Panc1 (cell line): ENCODE results near the gene PRDM5. TPM values are rescaled to one million over a fixed set of nuclear protein-coding genes. Genes with fewer than 3 reads are reported as not detected.

Experiments used
- ATAC-seq: fragments of 200-7000 bp; cut with Tn5 transposase; 2 replicates; pipeline ENCODE4 v1.9.1; 2020; ENCODE audit warnings: mild to moderate bottlenecking, moderate library complexity
- BruUV-seq: library from RNA; stranded (reverse); fragments of 400-500 nt; replicated peaks from 2 replicates; lab custom pipeline; 2021; lab: Mats Ljungman, UMichigan
- CTCF ChIA-PET: fragments of 300-600 bp; sonication (Branson Sonifier 250); formaldehyde crosslinking; loops from one replicate; lab custom pipeline; 2022; ENCODE audit warnings: antibody characterized with exemption; lab: Charles Lee
- POLR2A ChIA-PET: fragments of 300-600 bp; sonication (Branson Sonifier 250); formaldehyde crosslinking; loops from one replicate; lab custom pipeline; 2022; ENCODE audit warnings: antibody characterized with exemption; lab: Charles Lee
- DNase-seq: peaks from one replicate; pipeline ENCODE4 v3.0.0-alpha.2; 2010; ENCODE audit warnings: low read depth, low spot score
- H3K27ac ChIP-seq: 2 replicates; pipeline ENCODE4 v1.5.1; 2011; ENCODE audit warnings: mild to moderate bottlenecking, low read length, inconsistent platforms
- H3K27me3 ChIP-seq: fragments of 200-500 bp; sonication (Bioruptor generic); 2 replicates; pipeline ENCODE4 v1.6.0; 2014; ENCODE audit warnings: low read length, inconsistent platforms; ENCODE audit not compliant: control insufficient read depth, insufficient read depth
- H3K36me3 ChIP-seq: fragments of 200-500 bp; sonication (Bioruptor generic); 2 replicates; pipeline ENCODE4 v1.5.1; 2014; ENCODE audit warnings: inconsistent platforms, mild to moderate bottlenecking, low read length, moderate library complexity; ENCODE audit not compliant: control insufficient read depth, insufficient read depth
- H3K4me1 ChIP-seq: 2 replicates; pipeline ENCODE4 v1.5.1; 2011; ENCODE audit warnings: inconsistent platforms, mild to moderate bottlenecking, low read length, moderate library complexity; ENCODE audit not compliant: control insufficient read depth, insufficient read depth
- H3K4me3 ChIP-seq, 2 experiments: 2 replicates each; pipeline ENCODE4 v1.5.1; 2011 to 2012; ENCODE audit warnings: low read depth in 2 of 2, low read length in 2 of 2, mild to moderate bottlenecking in 2 of 2, inconsistent platforms in 1 of 2, moderate library complexity in 1 of 2
- H3K9me3 ChIP-seq: fragments of 200-500 bp; sonication (Bioruptor generic); 2 replicates; pipeline ENCODE4 v1.5.1; 2014; ENCODE audit warnings: low read depth, mild to moderate bottlenecking, inconsistent platforms, low read length, moderate library complexity; ENCODE audit not compliant: control insufficient read depth, insufficient read depth
- POLR2AphosphoS5 ChIP-seq: IDR thresholded peaks from 2 replicates; pipeline ENCODE4 v1.6.1; 2012; ENCODE audit warnings: mild to moderate bottlenecking, low read depth, low read length, moderate library complexity
- REST ChIP-seq, 2 experiments: IDR thresholded peaks; 2 replicates each; pipeline ENCODE4 v1.6.1; 2011 to 2012; ENCODE audit warnings: low read depth in 2 of 2, control low read depth in 1 of 2, low read length in 1 of 2, mild to moderate bottlenecking in 1 of 2, moderate library complexity in 1 of 2; ENCODE audit not compliant: insufficient read depth in 1 of 2
- SIN3A ChIP-seq: IDR thresholded peaks from 2 replicates; pipeline ENCODE4 v1.6.1; 2012; ENCODE audit warnings: low read depth, mild to moderate bottlenecking, low read length, moderate library complexity, borderline replicate concordance; ENCODE audit not compliant: insufficient read depth
- TCF7L2 ChIP-seq: IDR thresholded peaks from 2 replicates; pipeline ENCODE4 v1.6.1; 2011; ENCODE audit warnings: mild to moderate bottlenecking, low read depth, low read length, inconsistent platforms
- in situ Hi-C: cut with HindIII; loops from 2 replicates; pipeline ENCODE4 v1.10.0; 2016; ENCODE audit warnings: low sequenced_read_pairs, low pct_unique_long_range_greater_than_20kb
- intact Hi-C: fragments of 100-400 bp; cut with micrococcal nuclease; formaldehyde crosslinking; loops from one replicate; pipeline ENCODE4 v1.10.0; 2022; ENCODE audit not compliant: unreplicated experiment
- total RNA-seq: library from RNA; stranded (reverse); gene quantifications from one replicate; pipeline ENCODE4 v1.2.1, GENCODE V29; 2021; ENCODE audit not compliant: unreplicated experiment
- TF ChIP-seq, protein P1 (sequence below): fragments of 450-650 bp; IDR thresholded peaks from 2 replicates; pipeline ENCODE4 v1.5.1; 2017; ENCODE audit warnings: mild to moderate bottlenecking

Gene PRDM5
- total RNA-seq, 1 experiment from 2014 or later, result 8.4 TPM

DNA sequence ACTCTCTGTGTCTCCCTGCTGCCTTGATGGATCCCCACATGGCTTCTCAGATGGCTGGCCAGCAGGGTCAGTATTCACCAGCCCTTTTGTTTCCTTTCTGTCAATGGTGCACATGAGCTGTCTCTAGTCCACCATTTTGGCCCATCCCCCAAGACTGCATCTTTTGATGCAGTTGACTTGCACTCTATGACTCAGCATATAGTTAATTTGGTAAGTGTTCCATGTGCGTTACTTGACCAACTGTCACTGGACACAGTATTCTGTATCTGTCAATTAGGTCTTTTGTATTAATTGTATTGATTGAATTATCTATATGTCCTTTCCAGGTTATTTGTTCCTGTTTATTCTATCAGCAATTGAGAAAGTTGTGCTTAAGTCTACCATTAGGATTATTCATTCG is 29.2 kb downstream of the PRDM5 start:
- H3K4me1 ChIP-seq, result no peaks in the 10 kb centered on the region
- H3K27me3 ChIP-seq, result no peaks in the 10 kb centered on the region
- no peak overlapping the region for H3K4me3 ChIP-seq
- ATAC-seq (no peak), DNase-seq (no peak)
- in situ Hi-C loops (no loop called here), intact Hi-C loops (no loop called here)
- no TSS peak for BruUV-seq
- H3K27ac ChIP-seq, result no peak overlapping the region
- TF ChIP-seq REST (IDR thresholded peaks at IDR 0.05; ENCODE audit: insufficient read depth in 1 of 2, low read depth in 2 of 2, low read length in 1 of 2) (no peak), SIN3A (no peak), TCF7L2 (no peak), POLR2AphosphoS5 (no peak)
- TF ChIP-seq, protein P1, sequence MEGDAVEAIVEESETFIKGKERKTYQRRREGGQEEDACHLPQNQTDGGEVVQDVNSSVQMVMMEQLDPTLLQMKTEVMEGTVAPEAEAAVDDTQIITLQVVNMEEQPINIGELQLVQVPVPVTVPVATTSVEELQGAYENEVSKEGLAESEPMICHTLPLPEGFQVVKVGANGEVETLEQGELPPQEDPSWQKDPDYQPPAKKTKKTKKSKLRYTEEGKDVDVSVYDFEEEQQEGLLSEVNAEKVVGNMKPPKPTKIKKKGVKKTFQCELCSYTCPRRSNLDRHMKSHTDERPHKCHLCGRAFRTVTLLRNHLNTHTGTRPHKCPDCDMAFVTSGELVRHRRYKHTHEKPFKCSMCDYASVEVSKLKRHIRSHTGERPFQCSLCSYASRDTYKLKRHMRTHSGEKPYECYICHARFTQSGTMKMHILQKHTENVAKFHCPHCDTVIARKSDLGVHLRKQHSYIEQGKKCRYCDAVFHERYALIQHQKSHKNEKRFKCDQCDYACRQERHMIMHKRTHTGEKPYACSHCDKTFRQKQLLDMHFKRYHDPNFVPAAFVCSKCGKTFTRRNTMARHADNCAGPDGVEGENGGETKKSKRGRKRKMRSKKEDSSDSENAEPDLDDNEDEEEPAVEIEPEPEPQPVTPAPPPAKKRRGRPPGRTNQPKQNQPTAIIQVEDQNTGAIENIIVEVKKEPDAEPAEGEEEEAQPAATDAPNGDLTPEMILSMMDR, result no peak
- no peaks in the 10 kb centered on the region for H3K36me3 ChIP-seq
- POLR2A ChIA-PET, result no interaction called here
- CTCF ChIA-PET, result no interaction called here
- no peaks in the 10 kb centered on the region for H3K9me3 ChIP-seq

- ATAC-seq (no peak), DNase-seq (no peak)
- Histone ChIP-seq H3K36me3 (no peaks in the 10 kb centered on the region), H3K4me1 (no peaks in the 10 kb centered on the region), H3K9me3 (no peaks in the 10 kb centered on the region), H3K27me3 (no peaks in the 10 kb centered on the region), H3K4me3 (no peak overlapping the region), H3K27ac (no peak overlapping the region)
- ChIA-PET CTCF (no interaction called here), POLR2A (no interaction called here)
- TF ChIP-seq REST (IDR thresholded peaks at IDR 0.05; ENCODE audit: insufficient read depth in 1 of 2, low read depth in 2 of 2, low read length in 1 of 2), result no peak
- TF ChIP-seq SIN3A, result no peak
- TF ChIP-seq TCF7L2, result no peak
- TF ChIP-seq, protein P1, result no peak
- TF ChIP-seq POLR2AphosphoS5, result no peak
- in situ Hi-C loops (no loop called here), intact Hi-C loops (no loop called here)
- BruUV-seq, result no TSS peak
Observed at GRCh38 chr4:120886191-120886590, 36.3 kb downstream of the PRDM5 start.
